ENCODE measurements around the gene PAFAH1B2. TPM values are rescaled to one million over a fixed set of nuclear protein-coding genes. Genes with fewer than 3 reads are reported as not detected.
A peak's percentile ranks its signal among the peaks of the same experiment; 100 is the strongest.

Gene PAFAH1B2
- total RNA-seq, 1 donor from 2014 or later = 98.6 TPM

DNA sequence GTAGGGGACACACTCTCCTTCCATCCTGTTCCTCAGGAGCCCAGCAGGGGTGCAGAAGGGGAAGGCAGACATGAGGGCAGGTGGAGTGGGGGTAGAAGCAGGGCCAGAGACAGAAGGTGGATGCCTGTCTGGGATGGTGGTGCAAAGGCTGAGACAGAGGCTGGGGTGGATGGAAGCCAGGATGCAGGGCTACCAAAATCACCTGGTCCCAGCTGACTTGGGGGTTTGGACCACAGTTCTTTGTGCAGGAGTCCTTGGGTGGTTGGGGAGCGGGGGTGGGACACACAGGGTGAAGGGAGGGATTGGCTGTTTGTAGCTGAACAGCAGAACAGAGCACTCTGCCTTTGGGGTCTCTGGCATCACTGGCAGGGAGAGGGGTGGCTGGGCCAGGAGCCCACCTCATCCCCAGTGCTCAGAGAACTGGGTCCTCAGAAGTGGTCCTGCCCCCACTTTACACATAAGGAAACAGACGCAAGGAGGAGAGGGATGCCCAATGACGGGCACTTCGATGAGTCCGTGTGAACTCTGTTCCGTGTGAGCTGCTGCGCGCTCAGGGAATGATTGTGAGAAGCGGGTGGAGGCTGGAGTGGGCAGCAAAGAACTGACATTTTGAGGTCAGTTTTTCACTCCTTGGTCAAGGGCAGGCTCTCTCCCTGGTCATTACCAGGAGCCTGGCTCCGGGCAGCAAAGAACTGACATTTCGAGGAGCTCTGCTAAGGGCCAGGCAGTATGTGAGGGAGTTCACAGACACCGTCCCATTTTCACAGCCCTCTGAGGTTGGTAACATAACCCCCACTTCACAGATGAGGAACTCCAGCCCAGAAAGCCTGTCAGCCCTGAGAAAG, 56.9 kb downstream of the PAFAH1B2 start:
- H3K4me1 Mint-ChIP-seq = peaks cover 33% of the 10 kb centered on the region
- peak overlapping the region; percentile 71 for H3K4me3 Mint-ChIP-seq
- peaks cover 9% of the 10 kb centered on the region for H3K36me3 Mint-ChIP-seq
- no peak for DNase-seq (ENCODE audit: low spot score in 2 of 2, unreplicated experiment in 2 of 2)
- peak overlapping the region; percentile 41 for H3K27ac Mint-ChIP-seq
- TF ChIP-seq, protein P1, sequence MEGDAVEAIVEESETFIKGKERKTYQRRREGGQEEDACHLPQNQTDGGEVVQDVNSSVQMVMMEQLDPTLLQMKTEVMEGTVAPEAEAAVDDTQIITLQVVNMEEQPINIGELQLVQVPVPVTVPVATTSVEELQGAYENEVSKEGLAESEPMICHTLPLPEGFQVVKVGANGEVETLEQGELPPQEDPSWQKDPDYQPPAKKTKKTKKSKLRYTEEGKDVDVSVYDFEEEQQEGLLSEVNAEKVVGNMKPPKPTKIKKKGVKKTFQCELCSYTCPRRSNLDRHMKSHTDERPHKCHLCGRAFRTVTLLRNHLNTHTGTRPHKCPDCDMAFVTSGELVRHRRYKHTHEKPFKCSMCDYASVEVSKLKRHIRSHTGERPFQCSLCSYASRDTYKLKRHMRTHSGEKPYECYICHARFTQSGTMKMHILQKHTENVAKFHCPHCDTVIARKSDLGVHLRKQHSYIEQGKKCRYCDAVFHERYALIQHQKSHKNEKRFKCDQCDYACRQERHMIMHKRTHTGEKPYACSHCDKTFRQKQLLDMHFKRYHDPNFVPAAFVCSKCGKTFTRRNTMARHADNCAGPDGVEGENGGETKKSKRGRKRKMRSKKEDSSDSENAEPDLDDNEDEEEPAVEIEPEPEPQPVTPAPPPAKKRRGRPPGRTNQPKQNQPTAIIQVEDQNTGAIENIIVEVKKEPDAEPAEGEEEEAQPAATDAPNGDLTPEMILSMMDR (IDR thresholded peaks at IDR 0.05; ENCODE audit: unreplicated experiment) = no peak
- no peaks in the 10 kb centered on the region for H3K9me3 Mint-ChIP-seq
- H3K27me3 Mint-ChIP-seq (ENCODE audit: low read depth) = no peaks in the 10 kb centered on the region

DNA sequence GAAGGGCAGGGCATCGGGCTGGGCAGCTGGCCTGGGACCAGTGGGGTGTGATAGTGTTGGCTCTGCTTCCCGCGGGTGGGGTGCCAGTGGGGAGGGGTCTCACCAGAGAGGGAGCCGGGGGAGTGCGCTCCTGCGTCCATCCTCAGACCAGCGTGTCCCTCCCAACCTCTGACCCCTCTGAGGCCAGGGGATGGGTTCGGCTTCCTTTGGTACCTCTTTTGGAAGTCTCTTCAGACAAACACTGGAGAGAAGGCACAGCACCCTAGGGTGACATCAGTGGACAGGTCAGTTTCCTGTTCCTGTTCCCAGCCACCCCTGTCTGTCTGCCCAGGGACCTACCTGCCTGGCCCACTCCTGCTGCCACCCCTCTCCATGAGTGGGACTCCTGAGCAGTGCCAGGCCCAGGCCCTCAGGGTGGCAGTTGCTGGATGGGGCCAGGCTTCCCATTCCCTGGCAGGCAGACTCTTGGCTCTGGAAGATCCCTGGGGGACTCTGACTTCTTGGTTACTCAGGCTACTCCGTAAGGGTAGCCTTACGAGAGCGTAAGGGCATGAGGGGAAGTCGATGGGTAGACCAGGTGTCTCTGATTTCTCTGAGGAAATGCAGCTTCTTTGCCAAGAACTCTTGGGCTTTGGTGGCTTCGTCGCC, 57.7 kb downstream of the PAFAH1B2 start:
- Mint-ChIP-seq H3K4me1 (peaks cover 33% of the 10 kb centered on the region), H3K27me3 (ENCODE audit: low read depth) (no peaks in the 10 kb centered on the region), H3K9me3 (no peaks in the 10 kb centered on the region), H3K27ac (no peak overlapping the region), H3K4me3 (no peak overlapping the region), H3K36me3 (peaks cover 11% of the 10 kb centered on the region)
- no peak for DNase-seq (ENCODE audit: low spot score in 2 of 2, unreplicated experiment in 2 of 2)
- TF ChIP-seq, protein P1 (IDR thresholded peaks at IDR 0.05; ENCODE audit: unreplicated experiment) = no peak

DNA sequence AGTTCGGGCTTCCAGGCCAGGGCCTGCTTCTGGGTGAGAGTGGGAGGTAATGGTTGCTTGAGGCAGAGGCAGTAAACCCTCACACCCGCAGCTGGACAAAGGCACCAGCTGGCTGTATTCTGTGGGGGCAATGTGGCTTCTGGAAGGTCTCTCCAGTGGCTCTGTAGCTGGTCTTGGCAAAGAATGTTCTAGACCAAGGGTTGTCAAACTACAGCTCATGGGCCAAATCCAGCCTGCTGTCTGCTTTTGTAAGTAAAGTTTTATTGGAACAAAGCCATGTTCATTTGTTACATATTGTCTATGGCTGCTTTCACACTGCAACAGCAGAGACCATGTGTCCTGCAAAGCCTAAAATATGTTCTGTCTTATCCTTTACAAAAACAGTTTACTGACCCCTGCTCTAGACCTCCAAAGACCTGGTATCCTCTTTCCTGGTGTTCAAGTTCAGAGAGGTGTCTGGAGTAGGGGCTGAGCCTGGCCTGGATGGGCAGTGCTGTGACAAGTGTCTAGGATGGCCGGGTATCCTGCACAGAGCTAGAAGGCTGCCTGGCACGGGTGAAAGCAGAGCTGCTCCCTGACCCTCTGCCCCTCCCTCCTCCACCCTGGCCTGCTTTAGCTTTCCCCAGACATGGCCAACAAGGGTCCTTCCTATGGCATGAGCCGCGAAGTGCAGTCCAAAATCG, 58.4 kb downstream of the PAFAH1B2 start:
- no peaks in the 10 kb centered on the region for H3K9me3 Mint-ChIP-seq
- DNase-seq (ENCODE audit: low spot score in 2 of 2, unreplicated experiment in 2 of 2) = no peak
- peaks cover 29% of the 10 kb centered on the region for H3K4me1 Mint-ChIP-seq
- peaks cover 11% of the 10 kb centered on the region for H3K36me3 Mint-ChIP-seq
- H3K27ac Mint-ChIP-seq = no peak overlapping the region
- no peak overlapping the region for H3K4me3 Mint-ChIP-seq
- TF ChIP-seq, protein P1 (IDR thresholded peaks at IDR 0.05; ENCODE audit: unreplicated experiment) = no peak
- no peaks in the 10 kb centered on the region for H3K27me3 Mint-ChIP-seq (ENCODE audit: low read depth)

DNA sequence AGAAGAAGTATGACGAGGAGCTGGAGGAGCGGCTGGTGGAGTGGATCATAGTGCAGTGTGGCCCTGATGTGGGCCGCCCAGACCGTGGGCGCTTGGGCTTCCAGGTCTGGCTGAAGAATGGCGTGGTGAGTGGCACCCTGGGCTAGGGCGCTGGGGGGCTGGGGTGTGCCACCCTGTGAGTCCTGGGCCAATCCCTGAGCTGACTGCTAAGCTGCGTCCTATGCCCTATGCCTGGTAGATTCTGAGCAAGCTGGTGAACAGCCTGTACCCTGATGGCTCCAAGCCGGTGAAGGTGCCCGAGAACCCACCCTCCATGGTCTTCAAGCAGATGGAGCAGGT, 59.0 kb downstream of the PAFAH1B2 start:
- peaks cover 11% of the 10 kb centered on the region for H3K36me3 Mint-ChIP-seq
- peaks cover 24% of the 10 kb centered on the region for H3K4me1 Mint-ChIP-seq
- no peaks in the 10 kb centered on the region for H3K9me3 Mint-ChIP-seq
- no peak for DNase-seq (ENCODE audit: low spot score in 2 of 2, unreplicated experiment in 2 of 2)
- TF ChIP-seq, protein P1 (IDR thresholded peaks at IDR 0.05; ENCODE audit: unreplicated experiment) = no peak
- no peak overlapping the region for H3K4me3 Mint-ChIP-seq
- no peak overlapping the region for H3K27ac Mint-ChIP-seq
- no peaks in the 10 kb centered on the region for H3K27me3 Mint-ChIP-seq (ENCODE audit: low read depth)

DNA sequence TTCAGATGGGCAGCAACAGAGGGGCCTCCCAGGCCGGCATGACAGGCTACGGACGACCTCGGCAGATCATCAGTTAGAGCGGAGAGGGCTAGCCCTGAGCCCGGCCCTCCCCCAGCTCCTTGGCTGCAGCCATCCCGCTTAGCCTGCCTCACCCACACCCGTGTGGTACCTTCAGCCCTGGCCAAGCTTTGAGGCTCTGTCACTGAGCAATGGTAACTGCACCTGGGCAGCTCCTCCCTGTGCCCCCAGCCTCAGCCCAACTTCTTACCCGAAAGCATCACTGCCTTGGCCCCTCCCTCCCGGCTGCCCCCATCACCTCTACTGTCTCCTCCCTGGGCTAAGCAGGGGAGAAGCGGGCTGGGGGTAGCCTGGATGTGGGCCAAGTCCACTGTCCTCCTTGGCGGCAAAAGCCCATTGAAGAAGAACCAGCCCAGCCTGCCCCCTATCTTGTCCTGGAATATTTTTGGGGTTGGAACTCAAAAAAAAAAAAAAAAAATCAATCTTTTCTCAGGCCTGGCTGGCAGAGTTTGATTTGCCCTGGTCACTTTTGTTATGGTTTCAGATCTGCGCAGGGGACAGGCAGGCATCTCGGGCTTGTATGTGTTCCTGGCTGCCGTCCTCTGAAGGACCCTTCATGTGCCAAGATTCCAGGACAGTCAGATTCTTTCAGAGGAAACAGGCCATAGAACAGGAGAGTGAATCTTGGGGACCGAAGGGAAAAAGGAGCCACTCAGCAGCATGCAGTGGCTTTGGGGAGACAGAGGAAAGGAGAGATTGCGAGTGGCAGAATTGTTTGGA, 60.4 kb downstream of the PAFAH1B2 start:
- H3K36me3 Mint-ChIP-seq = peaks cover 11% of the 10 kb centered on the region
- H3K27me3 Mint-ChIP-seq (ENCODE audit: low read depth) = no peaks in the 10 kb centered on the region
- H3K27ac Mint-ChIP-seq = peak overlapping the region; percentile 7
- no peak overlapping the region for H3K4me3 Mint-ChIP-seq
- TF ChIP-seq, protein P1 (IDR thresholded peaks at IDR 0.05; ENCODE audit: unreplicated experiment) = no peak
- H3K9me3 Mint-ChIP-seq = no peaks in the 10 kb centered on the region
- DNase-seq (ENCODE audit: low spot score in 2 of 2, unreplicated experiment in 2 of 2) = no peak
- H3K4me1 Mint-ChIP-seq = peaks cover 12% of the 10 kb centered on the region
